Measurements from ENCODE around the gene RNLS.

- no peak for TF ChIP-seq POLR2A (IDR thresholded peaks at IDR 0.05; ENCODE audit: low read depth, low read length)
- no peak for TF ChIP-seq CTCF (conservative IDR thresholded peaks at IDR 0.05; ENCODE audit: low read depth, low read length)
- TF ChIP-seq CHD1 (IDR thresholded peaks at IDR 0.05; ENCODE audit: low read depth, low read length), result no peak
- TF ChIP-seq BHLHE40 (IDR thresholded peaks at IDR 0.05; ENCODE audit: low read depth, low read length), result no peak
- no peak for TF ChIP-seq RAD21 (IDR thresholded peaks at IDR 0.05; ENCODE audit: low read length)
- no peak for TF ChIP-seq RCOR1 (IDR thresholded peaks at IDR 0.05; ENCODE audit: insufficient replicate concordance, low read length)
- no peak for TF ChIP-seq RFX5 (IDR thresholded peaks at IDR 0.05; ENCODE audit: low read depth, low read length)
- no peak for TF ChIP-seq NFE2L2 (IDR thresholded peaks at IDR 0.05; ENCODE audit: low read depth, low read length)
- TF ChIP-seq ELK1 (IDR thresholded peaks at IDR 0.05; ENCODE audit: borderline replicate concordance, low read depth, low read length), result no peak
- TF ChIP-seq MAFK (IDR thresholded peaks at IDR 0.05; ENCODE audit: low read depth, low read length), result peak; percentile 62
Measured at GRCh38 chr10:88316292-88316861, 266.7 kb downstream of the RNLS start.

Data from IMR-90 (cell line).